Measurements from ENCODE around the gene MAGI2. TPM values are rescaled to one million over a fixed set of nuclear protein-coding genes. Genes with fewer than 3 reads are reported as not detected.
A peak's percentile ranks its signal among the peaks of the same experiment; 100 is the strongest.

The MAGI2 gene
- total RNA-seq, 1 experiment from 2014 or later, result 14.3 TPM

DNA sequence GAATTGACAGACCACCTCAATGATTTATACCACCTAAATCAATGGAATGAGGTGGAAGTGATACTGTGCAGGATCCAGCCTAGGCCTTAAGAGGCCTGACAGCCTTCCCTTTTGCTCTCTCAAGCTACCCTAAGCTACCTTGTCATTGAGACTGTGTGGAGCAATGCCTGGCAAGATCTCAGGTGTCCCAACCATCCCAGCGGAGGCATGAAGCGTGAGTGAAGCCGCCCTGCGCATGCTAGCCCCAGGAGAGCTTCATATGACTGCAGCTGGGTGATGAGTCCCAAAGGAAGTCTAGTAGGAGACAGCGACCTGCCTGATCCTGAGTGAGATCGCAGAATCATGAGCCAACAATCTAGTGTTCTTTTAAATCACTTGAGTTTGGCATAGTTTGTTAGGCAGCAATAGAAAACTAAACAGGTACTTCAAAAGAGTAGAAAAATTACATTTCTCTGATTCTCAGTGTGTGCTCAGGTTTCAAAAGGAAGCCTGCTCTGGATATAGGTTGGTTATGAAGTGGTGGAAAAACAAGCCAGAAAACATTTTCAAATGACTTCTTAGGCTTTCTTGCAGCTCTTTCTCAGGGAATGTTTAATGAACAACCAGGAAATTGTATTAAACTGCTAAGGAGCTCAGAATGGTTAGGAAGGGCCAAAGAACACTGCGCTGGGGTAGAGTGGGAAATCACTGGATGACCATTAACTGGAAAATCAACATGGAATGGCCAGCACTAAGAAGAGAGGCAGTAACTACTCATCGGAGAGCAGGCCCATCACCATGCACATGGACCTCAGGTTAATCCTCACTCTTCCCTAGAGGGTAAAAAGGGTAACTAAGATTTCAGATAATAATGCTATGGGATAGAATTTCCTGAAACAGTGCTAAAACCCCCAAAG lies 1119.7 kb downstream of the MAGI2 start:
- H3K9ac ChIP-seq (ENCODE audit: extremely low read depth, insufficient read length, low read length), result no peak overlapping the region
- no peak overlapping the region for H3K23ac ChIP-seq (ENCODE audit: insufficient read length, low read depth, low read length)
- no CpG with 5 or more reads among the region's 8 CpGs for WGBS (ENCODE audit: extremely low coverage, insufficient read length, low lambda C conversion rate)
- no peak overlapping the region for H2BK20ac ChIP-seq (ENCODE audit: low read depth, low read length, poor library complexity, severe bottlenecking)
- H3K56ac ChIP-seq (ENCODE audit: insufficient read length, low read depth, low read length), result no peak overlapping the region
- H2BK12ac ChIP-seq (ENCODE audit: insufficient read length, low read depth, low read length), result no peak overlapping the region
- no peak overlapping the region for H2BK15ac ChIP-seq (ENCODE audit: low read depth, low read length)
- no peaks in the 10 kb centered on the region for H3K79me1 ChIP-seq (ENCODE audit: insufficient read depth, low read depth, low read length, poor library complexity, severe bottlenecking)
- H3K14ac ChIP-seq (ENCODE audit: insufficient read depth, low read length), result no peak overlapping the region
- no peaks in the 10 kb centered on the region for H3K9me3 ChIP-seq (ENCODE audit: control insufficient read depth, low read depth, low read length)
- no peak overlapping the region for H2BK120ac ChIP-seq (ENCODE audit: low read depth, low read length, poor library complexity, severe bottlenecking)
- no peak overlapping the region for H3K4ac ChIP-seq (ENCODE audit: low read depth, low read length)
- no peak overlapping the region for H3K27ac ChIP-seq (ENCODE audit: insufficient read length, low read depth, low read length)
- DNase-seq, result no peak
- H4K20me1 ChIP-seq (ENCODE audit: control insufficient read depth, insufficient read depth, insufficient read length), result no peaks in the 10 kb centered on the region
- H3K79me2 ChIP-seq (ENCODE audit: insufficient read depth, low read length), result no peaks in the 10 kb centered on the region
- TF ChIP-seq, protein P1, sequence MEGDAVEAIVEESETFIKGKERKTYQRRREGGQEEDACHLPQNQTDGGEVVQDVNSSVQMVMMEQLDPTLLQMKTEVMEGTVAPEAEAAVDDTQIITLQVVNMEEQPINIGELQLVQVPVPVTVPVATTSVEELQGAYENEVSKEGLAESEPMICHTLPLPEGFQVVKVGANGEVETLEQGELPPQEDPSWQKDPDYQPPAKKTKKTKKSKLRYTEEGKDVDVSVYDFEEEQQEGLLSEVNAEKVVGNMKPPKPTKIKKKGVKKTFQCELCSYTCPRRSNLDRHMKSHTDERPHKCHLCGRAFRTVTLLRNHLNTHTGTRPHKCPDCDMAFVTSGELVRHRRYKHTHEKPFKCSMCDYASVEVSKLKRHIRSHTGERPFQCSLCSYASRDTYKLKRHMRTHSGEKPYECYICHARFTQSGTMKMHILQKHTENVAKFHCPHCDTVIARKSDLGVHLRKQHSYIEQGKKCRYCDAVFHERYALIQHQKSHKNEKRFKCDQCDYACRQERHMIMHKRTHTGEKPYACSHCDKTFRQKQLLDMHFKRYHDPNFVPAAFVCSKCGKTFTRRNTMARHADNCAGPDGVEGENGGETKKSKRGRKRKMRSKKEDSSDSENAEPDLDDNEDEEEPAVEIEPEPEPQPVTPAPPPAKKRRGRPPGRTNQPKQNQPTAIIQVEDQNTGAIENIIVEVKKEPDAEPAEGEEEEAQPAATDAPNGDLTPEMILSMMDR (conservative IDR thresholded peaks at IDR 0.05), result no peak
- Mint-ChIP-seq H3K27me3 (ENCODE audit: low read depth) (no peaks in the 10 kb centered on the region), H3K27ac (peak overlapping the region in 2 of 3 experiments; percentile 3 to 25; a peak in 1 of 7 replicates), H3K36me3 (ENCODE audit: insufficient read depth in 1 of 3, low read depth in 3 of 3) (no peaks in the 10 kb centered on the region; a peak in 1 of 7 replicates), H3K4me3 (no peak overlapping the region), H3K9me3 (no peaks in the 10 kb centered on the region), H3K4me1 (peaks cover 9 to 10% of the 10 kb centered on the region in 2 experiments)
- no peaks in the 10 kb centered on the region for H3K4me1 ChIP-seq (ENCODE audit: insufficient read depth, low read length)
- H3K18ac ChIP-seq (ENCODE audit: insufficient read length, low read depth, low read length), result no peak overlapping the region
- H2AFZ ChIP-seq (ENCODE audit: low read length), result no peak overlapping the region
- no peaks in the 10 kb centered on the region for H3K27me3 ChIP-seq (ENCODE audit: insufficient read depth, low read length)
- no peak overlapping the region for H4K91ac ChIP-seq (ENCODE audit: insufficient read length, low read depth, low read length)
- H4K5ac ChIP-seq (ENCODE audit: insufficient read length, low read depth, low read length), result no peak overlapping the region
- H4K8ac ChIP-seq (replicated peaks; ENCODE audit: insufficient read length, low read depth, low read length), result no peak overlapping the region
- H2BK5ac ChIP-seq (ENCODE audit: insufficient read length, low read length), result no peak overlapping the region
- no peaks in the 10 kb centered on the region for H3K23me2 ChIP-seq (ENCODE audit: insufficient read length, low read depth, low read length, poor library complexity, severe bottlenecking)
- H3T11ph ChIP-seq (ENCODE audit: low read length), result no peak overlapping the region
- no peak overlapping the region for H3K4me2 ChIP-seq (ENCODE audit: insufficient read depth, insufficient read length, low read length)
- H2AK5ac ChIP-seq (ENCODE audit: insufficient read length, low read length), result no peak overlapping the region
